ENCODE measurements around the gene JUNB.

GRCh38 chr19:12778017-12778904 is 13.0 kb upstream of the JUNB start:
- TF ChIP-seq EZH2phosphoT487 (IDR thresholded peaks at IDR 0.05; ENCODE audit: borderline replicate concordance), result no peak
- TF ChIP-seq CTCF (conservative IDR thresholded peaks at IDR 0.05; ENCODE audit: low read length), result no peak
